Ishikawa (cell line): ENCODE measurements around the gene TENM3.

ENCODE experiments used
- CEBPB ChIP-seq: IDR thresholded peaks from 2 replicates; pipeline ENCODE4 v1.6.1; 2012
- CREB1 ChIP-seq: IDR thresholded peaks from 2 replicates; pipeline ENCODE4 v1.6.1; 2012; ENCODE audit warnings: low read depth
- EGR1 ChIP-seq: IDR thresholded peaks from 2 replicates; pipeline ENCODE4 v1.6.1; 2012
- EP300 ChIP-seq: IDR thresholded peaks from 2 replicates; pipeline ENCODE4 v1.6.1; 2012; ENCODE audit warnings: borderline replicate concordance
- FOXM1 ChIP-seq: IDR thresholded peaks from 2 replicates; pipeline ENCODE4 v1.6.1; 2012; ENCODE audit warnings: low read depth, borderline replicate concordance
- NFIC ChIP-seq: IDR thresholded peaks from 2 replicates; pipeline ENCODE4 v1.6.1; 2012
- RAD21 ChIP-seq: IDR thresholded peaks from 2 replicates; pipeline ENCODE4 v1.6.1; 2012; ENCODE audit warnings: low read depth
- TAF1 ChIP-seq: IDR thresholded peaks from 2 replicates; pipeline ENCODE4 v1.6.1; 2012; ENCODE audit warnings: low read depth, mild to moderate bottlenecking
- TCF12 ChIP-seq: IDR thresholded peaks from 2 replicates; pipeline ENCODE4 v1.6.1; 2012; ENCODE audit warnings: low read depth
- TEAD4 ChIP-seq: IDR thresholded peaks from 2 replicates; pipeline ENCODE4 v1.6.1; 2012
- YY1 ChIP-seq: IDR thresholded peaks from 2 replicates; pipeline ENCODE4 v1.6.1; 2012; ENCODE audit warnings: low read depth
- ZBTB7A ChIP-seq: IDR thresholded peaks from 2 replicates; pipeline ENCODE4 v1.6.1; 2012; ENCODE audit warnings: low read depth
- TF ChIP-seq, protein P1 (sequence below): IDR thresholded peaks from 2 replicates; pipeline ENCODE4 v1.6.1; 2012
- TF ChIP-seq, protein P2 (sequence below): IDR thresholded peaks from 2 replicates; pipeline ENCODE4 v1.6.1; 2012; ENCODE audit warnings: low read depth, mild to moderate bottlenecking
- TF ChIP-seq, protein P3 (sequence below): IDR thresholded peaks from 2 replicates; pipeline ENCODE4 v1.6.1; 2012

The TENM3 gene

DNA sequence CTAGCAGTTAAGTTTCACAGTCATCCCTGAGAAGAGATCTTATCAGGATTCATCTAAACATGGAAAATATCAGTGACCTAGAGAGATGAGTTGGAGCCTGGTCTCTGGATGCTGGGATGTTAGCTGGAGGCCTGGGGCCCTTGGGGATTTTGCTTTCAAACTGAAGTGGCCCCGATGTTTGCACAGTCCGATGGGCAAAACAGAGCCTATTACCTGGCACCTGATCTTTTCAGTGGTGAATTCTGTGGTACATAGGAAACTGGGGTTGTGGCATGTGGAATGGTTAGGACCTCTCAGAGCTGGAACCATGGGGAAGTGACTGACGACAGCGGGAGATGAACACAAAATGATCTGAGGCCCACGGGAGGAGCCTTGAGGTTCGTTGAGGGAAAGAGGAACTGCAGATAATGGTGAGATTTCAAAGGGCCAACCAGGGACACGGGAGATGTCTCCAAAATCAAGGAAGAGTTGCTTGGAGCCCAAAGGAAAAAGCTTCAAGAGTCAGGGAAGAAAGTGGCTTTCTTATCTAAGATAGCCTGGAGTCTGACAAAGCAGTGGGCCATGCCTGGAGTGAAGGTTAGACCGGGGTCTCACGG, 17.8 kb upstream of the TENM3 start:
- TF ChIP-seq TCF12 (no peak), EP300 (no peak)

DNA sequence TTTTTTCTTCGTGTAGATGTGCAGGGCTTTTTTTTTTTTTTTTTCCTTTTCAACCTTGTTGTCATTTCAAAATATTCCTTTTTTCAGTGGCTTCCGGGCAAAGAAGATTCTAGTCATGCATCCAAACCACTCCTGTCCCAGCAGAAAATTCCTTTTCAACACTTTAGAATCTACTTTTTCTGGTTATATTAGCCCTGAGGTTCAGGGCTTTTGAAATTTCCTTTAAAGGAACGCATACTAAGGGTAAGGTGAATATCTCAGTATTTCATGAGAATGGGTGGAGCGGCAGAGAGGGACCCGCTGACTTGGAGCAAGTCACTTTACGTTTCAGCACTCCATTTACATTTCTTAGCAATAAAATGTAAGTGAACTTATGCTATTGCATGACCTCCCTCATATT, 15.6 kb upstream of the TENM3 start:
- TF ChIP-seq EGR1 (no peak), TEAD4 (no peak), TCF12 (no peak), NFIC (no peak), YY1 (no peak), CEBPB (no peak), RAD21 (no peak), EP300 (no peak), TAF1 (no peak), ZBTB7A (no peak), FOXM1 (no peak), CREB1 (no peak)
- TF ChIP-seq, protein P1, sequence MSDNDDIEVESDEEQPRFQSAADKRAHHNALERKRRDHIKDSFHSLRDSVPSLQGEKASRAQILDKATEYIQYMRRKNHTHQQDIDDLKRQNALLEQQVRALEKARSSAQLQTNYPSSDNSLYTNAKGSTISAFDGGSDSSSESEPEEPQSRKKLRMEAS: no peak
- TF ChIP-seq, protein P2, sequence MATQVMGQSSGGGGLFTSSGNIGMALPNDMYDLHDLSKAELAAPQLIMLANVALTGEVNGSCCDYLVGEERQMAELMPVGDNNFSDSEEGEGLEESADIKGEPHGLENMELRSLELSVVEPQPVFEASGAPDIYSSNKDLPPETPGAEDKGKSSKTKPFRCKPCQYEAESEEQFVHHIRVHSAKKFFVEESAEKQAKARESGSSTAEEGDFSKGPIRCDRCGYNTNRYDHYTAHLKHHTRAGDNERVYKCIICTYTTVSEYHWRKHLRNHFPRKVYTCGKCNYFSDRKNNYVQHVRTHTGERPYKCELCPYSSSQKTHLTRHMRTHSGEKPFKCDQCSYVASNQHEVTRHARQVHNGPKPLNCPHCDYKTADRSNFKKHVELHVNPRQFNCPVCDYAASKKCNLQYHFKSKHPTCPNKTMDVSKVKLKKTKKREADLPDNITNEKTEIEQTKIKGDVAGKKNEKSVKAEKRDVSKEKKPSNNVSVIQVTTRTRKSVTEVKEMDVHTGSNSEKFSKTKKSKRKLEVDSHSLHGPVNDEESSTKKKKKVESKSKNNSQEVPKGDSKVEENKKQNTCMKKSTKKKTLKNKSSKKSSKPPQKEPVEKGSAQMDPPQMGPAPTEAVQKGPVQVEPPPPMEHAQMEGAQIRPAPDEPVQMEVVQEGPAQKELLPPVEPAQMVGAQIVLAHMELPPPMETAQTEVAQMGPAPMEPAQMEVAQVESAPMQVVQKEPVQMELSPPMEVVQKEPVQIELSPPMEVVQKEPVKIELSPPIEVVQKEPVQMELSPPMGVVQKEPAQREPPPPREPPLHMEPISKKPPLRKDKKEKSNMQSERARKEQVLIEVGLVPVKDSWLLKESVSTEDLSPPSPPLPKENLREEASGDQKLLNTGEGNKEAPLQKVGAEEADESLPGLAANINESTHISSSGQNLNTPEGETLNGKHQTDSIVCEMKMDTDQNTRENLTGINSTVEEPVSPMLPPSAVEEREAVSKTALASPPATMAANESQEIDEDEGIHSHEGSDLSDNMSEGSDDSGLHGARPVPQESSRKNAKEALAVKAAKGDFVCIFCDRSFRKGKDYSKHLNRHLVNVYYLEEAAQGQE: no peak
- TF ChIP-seq, protein P3, sequence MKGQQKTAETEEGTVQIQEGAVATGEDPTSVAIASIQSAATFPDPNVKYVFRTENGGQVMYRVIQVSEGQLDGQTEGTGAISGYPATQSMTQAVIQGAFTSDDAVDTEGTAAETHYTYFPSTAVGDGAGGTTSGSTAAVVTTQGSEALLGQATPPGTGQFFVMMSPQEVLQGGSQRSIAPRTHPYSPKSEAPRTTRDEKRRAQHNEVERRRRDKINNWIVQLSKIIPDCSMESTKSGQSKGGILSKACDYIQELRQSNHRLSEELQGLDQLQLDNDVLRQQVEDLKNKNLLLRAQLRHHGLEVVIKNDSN: no peak

DNA sequence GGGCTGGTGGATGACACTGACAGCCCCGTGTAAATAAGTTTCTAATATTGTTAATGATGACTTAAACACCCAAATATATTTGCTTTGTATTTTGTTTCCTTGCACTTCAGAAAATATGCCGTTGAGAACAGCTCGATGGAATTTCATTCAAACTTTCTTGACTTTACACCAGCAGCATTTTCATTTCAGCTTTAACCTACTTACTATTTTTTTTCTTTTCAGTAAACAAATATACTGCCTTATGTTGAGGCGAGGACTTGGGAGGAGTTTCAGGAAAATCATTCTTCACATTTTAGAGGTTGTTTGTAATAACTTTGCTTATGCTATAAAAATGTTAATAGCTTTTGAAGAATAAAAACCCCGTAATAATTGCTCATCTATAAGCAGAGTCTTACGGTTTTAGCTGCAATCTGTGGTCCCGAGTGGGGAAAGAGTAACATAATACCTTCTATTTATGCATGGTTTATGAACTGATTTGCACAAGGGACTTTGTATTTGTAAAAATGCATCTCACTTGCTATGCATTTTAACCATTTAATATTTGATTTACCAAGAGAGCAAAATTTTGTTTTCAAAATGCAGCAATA, 14.1 kb upstream of the TENM3 start:
- TF ChIP-seq, protein P2: no peak
- TF ChIP-seq, protein P3: no peak
- TF ChIP-seq RAD21 (no peak), YY1 (no peak), TAF1 (no peak), TEAD4 (no peak), NFIC (no peak), CEBPB (no peak)

DNA sequence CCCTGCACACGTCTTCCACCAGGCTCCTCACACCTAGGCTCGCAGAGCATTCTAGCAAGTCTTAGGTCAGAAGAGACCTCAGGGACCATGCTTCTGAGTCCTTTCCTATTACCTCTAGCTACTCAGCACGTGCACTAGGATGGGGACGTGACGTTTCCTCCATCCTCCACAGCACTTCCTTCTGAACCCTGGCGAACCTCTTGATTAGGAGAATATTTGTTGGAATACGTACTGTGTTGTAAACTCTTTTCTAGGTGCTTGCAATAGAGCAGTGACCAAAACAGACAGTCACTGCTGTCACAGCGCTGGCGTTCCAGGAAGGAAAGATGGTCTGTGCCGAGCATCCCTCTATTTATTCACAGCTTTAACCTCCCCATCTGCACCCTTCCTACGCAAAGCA, 12.9 kb upstream of the TENM3 start:
- TF ChIP-seq EP300 (no peak), TCF12 (no peak)

DNA sequence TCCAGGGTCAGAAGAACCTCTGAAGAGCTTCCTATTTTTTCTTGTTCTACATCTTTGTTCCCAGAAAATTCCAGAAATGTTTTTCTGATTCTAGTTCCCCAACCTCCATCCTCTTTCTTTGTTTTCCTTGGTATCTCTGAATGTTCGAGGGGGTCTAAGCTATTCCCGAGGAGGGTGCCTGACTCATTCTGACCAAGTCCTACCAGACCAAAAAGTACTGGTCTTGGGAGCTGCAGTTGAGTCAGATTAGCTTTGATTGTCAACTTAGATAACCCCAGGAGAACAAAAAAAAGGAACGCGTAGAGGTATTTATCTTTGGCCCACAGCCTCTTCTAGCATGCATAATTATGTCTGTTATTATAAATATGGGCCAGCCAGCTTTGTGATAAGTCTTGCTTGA, 12.1 kb upstream of the TENM3 start:
- TF ChIP-seq, protein P1: no peak
- TF ChIP-seq, protein P2: no peak
- TF ChIP-seq TAF1: no peak
- TF ChIP-seq ZBTB7A: no peak
- no peak for TF ChIP-seq YY1
- no peak for TF ChIP-seq FOXM1
- TF ChIP-seq NFIC: no peak
- TF ChIP-seq, protein P3: no peak
- no peak for TF ChIP-seq CEBPB
- TF ChIP-seq RAD21: no peak
- TF ChIP-seq CREB1: no peak
